Thoracic aorta endothelial cell (primary cell): Measurements from ENCODE around the gene ENKUR. TPM values are rescaled to one million over a fixed set of nuclear protein-coding genes. Genes with fewer than 3 reads are reported as not detected.

Experiments
- small RNA-seq: library from RNA; depleted of rRNA; stranded (forward); fragments of <200 nt; gene quantifications from one replicate; pipeline ENCODE3, GENCODE V24; 2012
- total RNA-seq: library from RNA; depleted of rRNA; stranded (reverse); fragments of >200 nt; gene quantifications from 2 replicates; pipeline ENCODE4 v1.2.3, GENCODE V29; 2012

The ENKUR gene
- total RNA-seq = 0.14 and 0.40 TPM in 2 replicates

GRCh38 chr10:25015828-25016375 is at the start of gene ENKUR:
Gene ENKUR, minus strand, starts transcription at chr10:25016158. Its CDS starts 222 bp downstream, at chr10:25015936.

GRCh38 chr10:25016376-25017153 is 607 bp upstream of the ENKUR start, which contains the start of gene THNSL1:
Gene THNSL1, plus strand, starts transcription at chr10:25016612. Its CDS starts 6,612 bp downstream, at chr10:25023224.

GRCh38 chr10:24952143-24952706 is 63.7 kb downstream of the ENKUR start, which contains the start of gene PRTFDC1:
Gene PRTFDC1, minus strand, starts transcription at chr10:24952606. Its CDS starts 31 bp downstream, at chr10:24952575.

Small RNA genes within 50 kb of the gene (small RNA-seq; reads per million reads assigned to genes)
- gene AL512598.1 = not detected

Other genes with a start within 250 kb of the ENKUR start
- 13.6 and 16.4 TPM in 2 replicates for gene PRTFDC1, start 63.6 kb downstream of the ENKUR start, total RNA-seq
- 3.4 and 4.4 TPM in 2 replicates for gene THNSL1, start 454 bp upstream of the ENKUR start, total RNA-seq
- gene GPR158, start 158.8 kb upstream of the ENKUR start, total RNA-seq = under 0.01 TPM in 1 of 2 replicates, not detected in the other